Measurements from ENCODE around the gene PLEKHJ1. TPM values are rescaled to one million over a fixed set of nuclear protein-coding genes. Genes with fewer than 3 reads are reported as not detected.
A peak's percentile ranks its signal among the peaks of the same experiment; 100 is the strongest.

The PLEKHJ1 gene
- total and polyA plus RNA-seq, 2 of the 13 experiments (the other 11 are each of a cell fraction or from before 2014, with no cell fraction given), result 70.5 to 130 TPM

- TF ChIP-seq, protein P1, sequence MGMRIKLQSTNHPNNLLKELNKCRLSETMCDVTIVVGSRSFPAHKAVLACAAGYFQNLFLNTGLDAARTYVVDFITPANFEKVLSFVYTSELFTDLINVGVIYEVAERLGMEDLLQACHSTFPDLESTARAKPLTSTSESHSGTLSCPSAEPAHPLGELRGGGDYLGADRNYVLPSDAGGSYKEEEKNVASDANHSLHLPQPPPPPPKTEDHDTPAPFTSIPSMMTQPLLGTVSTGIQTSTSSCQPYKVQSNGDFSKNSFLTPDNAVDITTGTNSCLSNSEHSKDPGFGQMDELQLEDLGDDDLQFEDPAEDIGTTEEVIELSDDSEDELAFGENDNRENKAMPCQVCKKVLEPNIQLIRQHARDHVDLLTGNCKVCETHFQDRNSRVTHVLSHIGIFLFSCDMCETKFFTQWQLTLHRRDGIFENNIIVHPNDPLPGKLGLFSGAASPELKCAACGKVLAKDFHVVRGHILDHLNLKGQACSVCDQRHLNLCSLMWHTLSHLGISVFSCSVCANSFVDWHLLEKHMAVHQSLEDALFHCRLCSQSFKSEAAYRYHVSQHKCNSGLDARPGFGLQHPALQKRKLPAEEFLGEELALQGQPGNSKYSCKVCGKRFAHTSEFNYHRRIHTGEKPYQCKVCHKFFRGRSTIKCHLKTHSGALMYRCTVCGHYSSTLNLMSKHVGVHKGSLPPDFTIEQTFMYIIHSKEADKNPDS (CRISPR knock-in tag; IDR thresholded peaks at IDR 0.05), result no peak
- TF ChIP-seq ZNF280B (CRISPR knock-in tag; IDR thresholded peaks at IDR 0.05; ENCODE audit: borderline replicate concordance) (0 out of 2 replicates have a peak, but pooled peaks have one; percentile 48), GATAD2A (CRISPR knock-in tag; IDR thresholded peaks at IDR 0.05) (peak; percentile 43), SSRP1 (CRISPR knock-in tag; IDR thresholded peaks at IDR 0.05) (no peak), ZSCAN9 (CRISPR knock-in tag; IDR thresholded peaks at IDR 0.05; ENCODE audit: borderline replicate concordance) (0 out of 2 replicates have a peak, but pooled peaks have one; percentile 35), TOPORS (CRISPR knock-in tag; IDR thresholded peaks at IDR 0.05) (no peak), ZSCAN22 (CRISPR knock-in tag; IDR thresholded peaks at IDR 0.05) (no peak), KAT2B (IDR thresholded peaks at IDR 0.05; ENCODE audit: borderline replicate concordance, low read depth, low read length) (no peak), IKZF1 (IDR thresholded peaks at IDR 0.05) (no peak), RXRA (CRISPR knock-in tag; IDR thresholded peaks at IDR 0.05) (0 out of 2 replicates have a peak, but pooled peaks have one; percentile 42), SNAI1 (CRISPR knock-in tag; IDR thresholded peaks at IDR 0.05; ENCODE audit: borderline replicate concordance) (no peak), ZNF280D (CRISPR knock-in tag; IDR thresholded peaks at IDR 0.05) (no peak), ZNF510 (CRISPR knock-in tag; IDR thresholded peaks at IDR 0.05; ENCODE audit: low read depth) (no peak), ZNF850 (CRISPR knock-in tag; conservative IDR thresholded peaks at IDR 0.05) (no peak), ZNF17 (CRISPR knock-in tag; IDR thresholded peaks at IDR 0.05) (no peak), ZNF746 (CRISPR knock-in tag; IDR thresholded peaks at IDR 0.05) (no peak), CREBL2 (CRISPR knock-in tag; IDR thresholded peaks at IDR 0.05; ENCODE audit: borderline replicate concordance) (no peak), ZKSCAN5 (CRISPR knock-in tag; IDR thresholded peaks at IDR 0.05) (no peak), PRDM4 (CRISPR knock-in tag; IDR thresholded peaks at IDR 0.05; ENCODE audit: borderline replicate concordance) (no peak)
Measured at GRCh38 chr19:2254064-2254872, 18.1 kb upstream of the PLEKHJ1 start (continued).
